GM19193 (cell line): ENCODE measurements around the gene KNDC1.

ENCODE experiments used
- POLR2A ChIP-seq: IDR thresholded peaks from 4 replicates; pipeline ENCODE4 v1.6.1; 2011; ENCODE audit not compliant: insufficient read depth, insufficient read length; ENCODE audit errors: extremely low read depth

Gene KNDC1

GRCh38 chr10:133243593-133243992 is 83.6 kb downstream of the KNDC1 start:
- no peak for TF ChIP-seq POLR2A

- TF ChIP-seq POLR2A = no peak
Observed at GRCh38 chr10:133245439-133246235, 85.6 kb downstream of the KNDC1 start.

- TF ChIP-seq POLR2A = no peak
Observed at GRCh38 chr10:133246236-133246626, 86.2 kb downstream of the KNDC1 start.

- no peak for TF ChIP-seq POLR2A
Observed at GRCh38 chr10:133247681-133248333, 87.8 kb downstream of the KNDC1 start.

- no peak for TF ChIP-seq POLR2A
Observed at GRCh38 chr10:133248334-133248715, 88.3 kb downstream of the KNDC1 start.

GRCh38 chr10:133249094-133249780 is 89.2 kb downstream of the KNDC1 start:
- TF ChIP-seq POLR2A = no peak

- no peak for TF ChIP-seq POLR2A
Observed at GRCh38 chr10:133249975-133250754, 90.1 kb downstream of the KNDC1 start.

GRCh38 chr10:133251388-133252222 is 91.6 kb downstream of the KNDC1 start:
- TF ChIP-seq POLR2A = no peak

GRCh38 chr10:133252223-133252552 is 92.2 kb downstream of the KNDC1 start:
- no peak for TF ChIP-seq POLR2A

- no peak for TF ChIP-seq POLR2A
Observed at GRCh38 chr10:133253361-133253955, 93.4 kb downstream of the KNDC1 start.

GRCh38 chr10:133254421-133255120 is 94.6 kb downstream of the KNDC1 start:
- no peak for TF ChIP-seq POLR2A

GRCh38 chr10:133255323-133255722 is 95.3 kb downstream of the KNDC1 start:
- no peak for TF ChIP-seq POLR2A

GRCh38 chr10:133257489-133258065 is 97.6 kb downstream of the KNDC1 start:
- no peak for TF ChIP-seq POLR2A
